HUES48 (cell line): Measurements from ENCODE around the gene EPX.

ENCODE experiments used
- H3K27ac ChIP-seq: one replicate; pipeline ENCODE4 v1.7.0; 2013; ENCODE audit warnings: low read depth, low read length, inconsistent platforms
- H3K27me3 ChIP-seq: 2 replicates; pipeline ENCODE4 v1.6.1; 2013; ENCODE audit warnings: mild to moderate bottlenecking, low read length; ENCODE audit not compliant: control insufficient read depth, insufficient read depth
- H3K36me3 ChIP-seq: 2 replicates; pipeline ENCODE4 v1.6.1; 2013; ENCODE audit warnings: low read length; ENCODE audit not compliant: control insufficient read depth, insufficient read depth
- H3K4me1 ChIP-seq: 2 replicates; pipeline ENCODE4 v1.6.1; 2013; ENCODE audit warnings: mild to moderate bottlenecking, low read length; ENCODE audit not compliant: control insufficient read depth, insufficient read depth
- H3K4me3 ChIP-seq: 2 replicates; pipeline ENCODE4 v1.5.1; 2013; ENCODE audit warnings: mild to moderate bottlenecking, low read depth, low read length
- H3K9ac ChIP-seq: 2 replicates; pipeline ENCODE4 v1.6.1; 2013; ENCODE audit warnings: mild to moderate bottlenecking, low read depth, low read length, moderate library complexity
- H3K9me3 ChIP-seq: 2 replicates; pipeline ENCODE4 v1.6.1; 2013; ENCODE audit warnings: low read length; ENCODE audit not compliant: control insufficient read depth, insufficient read depth

EPX gene

GRCh38 chr17:58165981-58166380 lies 26.5 kb upstream of the EPX start:
- H3K36me3 ChIP-seq = no peaks in the 10 kb centered on the region
- H3K4me3 ChIP-seq = no peak overlapping the region
- H3K4me1 ChIP-seq = no peaks in the 10 kb centered on the region
- H3K27ac ChIP-seq = no peak overlapping the region
- no peak overlapping the region for H3K9ac ChIP-seq
- H3K9me3 ChIP-seq = no peaks in the 10 kb centered on the region
- H3K27me3 ChIP-seq = peaks cover 13% of the 10 kb centered on the region

GRCh38 chr17:58166682-58167081 lies 25.8 kb upstream of the EPX start, which contains the start of gene OR4D2:
Gene OR4D2, plus strand, starts transcription at chr17:58166982. Its CDS starts 2,674 bp downstream, at chr17:58169656.
- Histone ChIP-seq H3K27me3 (peaks cover 8% of the 10 kb centered on the region), H3K9me3 (no peaks in the 10 kb centered on the region), H3K4me3 (no peak within 1 kb of the TSS)

GRCh38 chr17:58170622-58171021 lies 21.9 kb upstream of the EPX start:
- no peaks in the 10 kb centered on the region for H3K4me1 ChIP-seq
- peaks cover 8% of the 10 kb centered on the region for H3K27me3 ChIP-seq
- H3K27ac ChIP-seq = no peak overlapping the region
- H3K4me3 ChIP-seq = no peak overlapping the region
- no peaks in the 10 kb centered on the region for H3K9me3 ChIP-seq
- H3K36me3 ChIP-seq = no peaks in the 10 kb centered on the region
- no peak overlapping the region for H3K9ac ChIP-seq

More at GRCh38 chr17:58166682-58167081, 25.8 kb upstream of the EPX start, which contains the start of gene OR4D2:
- no peaks in the 10 kb centered on the region for H3K36me3 ChIP-seq
- H3K4me1 ChIP-seq = no peaks in the 10 kb centered on the region
- H3K9ac ChIP-seq = no peak within 1 kb of the TSS
- H3K27ac ChIP-seq = no peak within 1 kb of the TSS

- Histone ChIP-seq H3K27ac (no peak overlapping the region), H3K4me1 (no peaks in the 10 kb centered on the region), H3K4me3 (no peak overlapping the region), H3K9ac (no peak overlapping the region), H3K9me3 (no peaks in the 10 kb centered on the region), H3K36me3 (no peaks in the 10 kb centered on the region), H3K27me3 (peaks cover 8% of the 10 kb centered on the region)
Measured at GRCh38 chr17:58172369-58173071, 20.0 kb upstream of the EPX start.

- peaks cover 4% of the 10 kb centered on the region; the same call in 1 of the 2 replicates for H3K27me3 ChIP-seq
- H3K27ac ChIP-seq = no peak overlapping the region
- no peaks in the 10 kb centered on the region for H3K4me1 ChIP-seq
- no peaks in the 10 kb centered on the region for H3K36me3 ChIP-seq
- no peak overlapping the region for H3K9ac ChIP-seq
- no peak overlapping the region for H3K4me3 ChIP-seq
- no peaks in the 10 kb centered on the region for H3K9me3 ChIP-seq
Measured at GRCh38 chr17:58174871-58175270, 17.7 kb upstream of the EPX start.

- Histone ChIP-seq H3K36me3 (no peaks in the 10 kb centered on the region), H3K4me3 (no peak overlapping the region), H3K27ac (no peak overlapping the region), H3K9ac (no peak overlapping the region), H3K27me3 (no peaks in the 10 kb centered on the region), H3K4me1 (no peaks in the 10 kb centered on the region), H3K9me3 (no peaks in the 10 kb centered on the region)
Measured at GRCh38 chr17:58176200-58176599, 16.3 kb upstream of the EPX start.

- Histone ChIP-seq H3K9me3 (no peaks in the 10 kb centered on the region), H3K27me3 (no peaks in the 10 kb centered on the region)
Measured at GRCh38 chr17:58181796-58182195, 10.7 kb upstream of the EPX start.

GRCh38 chr17:58183514-58183913 lies 9.0 kb upstream of the EPX start:
- no peak overlapping the region for H3K4me3 ChIP-seq
- no peaks in the 10 kb centered on the region for H3K27me3 ChIP-seq
- H3K4me1 ChIP-seq = no peaks in the 10 kb centered on the region

More at GRCh38 chr17:58181796-58182195, 10.7 kb upstream of the EPX start:
- H3K27ac ChIP-seq = no peak overlapping the region
- H3K36me3 ChIP-seq = no peaks in the 10 kb centered on the region
- no peak overlapping the region for H3K9ac ChIP-seq
- H3K4me1 ChIP-seq = no peaks in the 10 kb centered on the region
- no peak overlapping the region for H3K4me3 ChIP-seq

GRCh38 chr17:58184308-58184985 lies 8.1 kb upstream of the EPX start:
- no peaks in the 10 kb centered on the region for H3K4me1 ChIP-seq
- H3K4me3 ChIP-seq = no peak overlapping the region
- H3K27ac ChIP-seq = peak overlapping the region; percentile 45
- H3K9ac ChIP-seq = no peak overlapping the region
- no peaks in the 10 kb centered on the region for H3K36me3 ChIP-seq
- H3K9me3 ChIP-seq = no peaks in the 10 kb centered on the region
- no peaks in the 10 kb centered on the region for H3K27me3 ChIP-seq

More at GRCh38 chr17:58183514-58183913, 9.0 kb upstream of the EPX start:
- Histone ChIP-seq H3K9ac (no peak overlapping the region), H3K27ac (no peak overlapping the region), H3K36me3 (no peaks in the 10 kb centered on the region), H3K9me3 (no peaks in the 10 kb centered on the region)

GRCh38 chr17:58184986-58185761 lies 7.4 kb upstream of the EPX start:
- no peaks in the 10 kb centered on the region for H3K9me3 ChIP-seq
- H3K36me3 ChIP-seq = no peaks in the 10 kb centered on the region
- no peak overlapping the region for H3K27ac ChIP-seq
- no peak overlapping the region for H3K9ac ChIP-seq
- H3K4me1 ChIP-seq = no peaks in the 10 kb centered on the region
- H3K4me3 ChIP-seq = no peak overlapping the region
- H3K27me3 ChIP-seq = no peaks in the 10 kb centered on the region

- Histone ChIP-seq H3K27ac (no peak overlapping the region), H3K9ac (no peak overlapping the region), H3K27me3 (no peaks in the 10 kb centered on the region), H3K36me3 (no peaks in the 10 kb centered on the region), H3K4me1 (no peaks in the 10 kb centered on the region), H3K9me3 (no peaks in the 10 kb centered on the region), H3K4me3 (no peak overlapping the region)
Measured at GRCh38 chr17:58186591-58186990, 5.9 kb upstream of the EPX start.
